HG03045 (cell line): ENCODE measurements around the gene EBF3.

ENCODE experiments used
- ATAC-seq: cut with Tn5 transposase; IDR thresholded peaks from one replicate; pipeline ENCODE4 v1.9.1; 2021; ENCODE audit warnings: mild to moderate bottlenecking, moderate library complexity; ENCODE audit not compliant: unreplicated experiment

Gene EBF3, protein sequence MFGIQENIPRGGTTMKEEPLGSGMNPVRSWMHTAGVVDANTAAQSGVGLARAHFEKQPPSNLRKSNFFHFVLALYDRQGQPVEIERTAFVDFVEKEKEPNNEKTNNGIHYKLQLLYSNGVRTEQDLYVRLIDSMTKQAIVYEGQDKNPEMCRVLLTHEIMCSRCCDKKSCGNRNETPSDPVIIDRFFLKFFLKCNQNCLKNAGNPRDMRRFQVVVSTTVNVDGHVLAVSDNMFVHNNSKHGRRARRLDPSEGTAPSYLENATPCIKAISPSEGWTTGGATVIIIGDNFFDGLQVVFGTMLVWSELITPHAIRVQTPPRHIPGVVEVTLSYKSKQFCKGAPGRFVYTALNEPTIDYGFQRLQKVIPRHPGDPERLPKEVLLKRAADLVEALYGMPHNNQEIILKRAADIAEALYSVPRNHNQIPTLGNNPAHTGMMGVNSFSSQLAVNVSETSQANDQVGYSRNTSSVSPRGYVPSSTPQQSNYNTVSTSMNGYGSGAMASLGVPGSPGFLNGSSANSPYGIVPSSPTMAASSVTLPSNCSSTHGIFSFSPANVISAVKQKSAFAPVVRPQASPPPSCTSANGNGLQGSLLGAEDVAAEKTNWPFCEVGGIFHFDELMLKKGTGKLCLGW

DNA sequence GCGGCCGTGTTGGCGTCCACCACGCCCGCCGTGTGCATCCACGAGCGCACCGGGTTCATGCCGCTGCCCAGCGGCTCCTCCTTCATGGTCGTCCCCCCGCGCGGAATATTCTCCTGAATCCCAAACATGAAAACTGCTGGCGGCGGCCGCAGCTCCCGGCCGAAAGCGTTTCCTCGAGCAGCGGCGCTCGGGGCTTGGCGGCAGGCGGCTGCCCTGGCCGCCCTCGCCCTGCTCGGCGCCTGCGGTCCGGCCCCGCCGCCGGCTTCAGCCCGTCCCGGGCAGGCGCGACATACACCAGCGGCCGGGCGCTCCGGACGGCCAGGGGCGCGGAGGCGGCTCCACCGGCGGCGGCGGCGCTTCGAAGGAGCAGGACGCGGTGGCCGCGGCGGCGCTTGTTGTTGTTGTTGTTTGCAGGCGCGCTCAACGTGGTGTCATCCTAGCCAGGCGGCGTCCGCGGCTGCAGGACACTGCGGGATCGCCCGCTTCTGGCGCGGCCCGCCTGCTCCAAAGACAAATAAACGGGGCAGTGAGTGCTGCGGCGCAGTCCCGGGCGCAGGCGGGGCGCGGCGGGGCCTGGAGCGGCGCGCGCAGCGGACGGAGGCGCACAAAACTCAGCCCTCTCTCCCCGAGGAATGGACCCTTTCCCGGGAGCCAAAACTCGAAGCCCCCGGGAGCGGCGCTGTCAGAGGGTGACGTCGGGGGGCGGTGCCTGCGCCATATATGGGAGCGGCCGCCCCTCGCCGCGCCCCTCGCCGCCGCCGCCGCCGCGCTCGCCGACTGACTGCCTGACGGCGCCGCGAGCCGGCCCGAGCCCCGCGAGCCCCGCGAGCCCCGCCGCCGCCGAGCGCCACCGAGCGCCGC is at the start of gene EBF3:
TSS of gene EBF3 (minus strand) at position 634 of the 861 bp plus-strand sequence. CDS start at position 128, 506 bp downstream.
- ATAC-seq: no peak

DNA sequence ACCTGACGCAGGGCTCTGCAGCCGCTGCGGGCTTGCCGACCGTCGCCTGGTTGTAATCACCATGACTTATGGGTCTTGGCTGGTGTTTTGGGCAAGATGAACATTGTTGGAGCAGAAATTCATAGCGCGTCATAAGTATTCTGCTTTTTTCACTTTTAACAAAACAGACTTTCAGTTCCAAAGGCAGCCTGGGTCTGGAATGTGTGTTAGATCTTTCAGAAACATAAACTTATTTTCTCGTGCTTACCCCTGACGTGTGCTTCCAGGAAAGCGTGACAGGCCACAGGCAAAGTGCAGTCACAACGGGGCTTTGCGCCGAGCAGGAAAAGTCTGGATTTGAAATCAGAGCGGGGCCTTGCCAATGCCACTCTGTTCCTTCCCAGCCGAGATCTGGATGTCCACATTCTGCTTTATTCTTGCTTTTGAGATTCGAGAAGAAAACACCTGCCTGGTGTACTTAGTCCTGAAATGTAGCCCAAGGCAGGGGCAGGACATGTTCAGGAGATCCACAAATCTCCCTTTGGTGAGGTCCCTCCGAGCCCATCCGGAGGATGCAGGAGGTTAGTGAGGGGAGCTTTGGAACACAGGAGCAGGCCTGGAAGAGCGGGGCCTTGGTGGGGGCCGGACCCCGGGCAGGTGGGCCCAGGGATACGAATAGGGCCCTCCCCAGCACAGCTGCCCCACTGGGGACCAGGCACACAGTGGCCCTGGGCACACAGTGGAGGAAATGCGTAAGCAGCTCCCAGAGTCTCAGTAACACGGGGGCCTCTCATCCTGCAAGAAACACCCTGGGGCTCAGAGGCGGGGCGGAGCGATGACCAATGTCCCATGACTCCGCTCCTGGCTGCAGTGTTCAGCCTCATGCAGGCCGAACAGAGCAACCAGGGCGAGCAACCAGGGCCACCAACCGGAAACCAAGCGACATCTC is 49.5 kb upstream of the EBF3 start:
- ATAC-seq: no peak

DNA sequence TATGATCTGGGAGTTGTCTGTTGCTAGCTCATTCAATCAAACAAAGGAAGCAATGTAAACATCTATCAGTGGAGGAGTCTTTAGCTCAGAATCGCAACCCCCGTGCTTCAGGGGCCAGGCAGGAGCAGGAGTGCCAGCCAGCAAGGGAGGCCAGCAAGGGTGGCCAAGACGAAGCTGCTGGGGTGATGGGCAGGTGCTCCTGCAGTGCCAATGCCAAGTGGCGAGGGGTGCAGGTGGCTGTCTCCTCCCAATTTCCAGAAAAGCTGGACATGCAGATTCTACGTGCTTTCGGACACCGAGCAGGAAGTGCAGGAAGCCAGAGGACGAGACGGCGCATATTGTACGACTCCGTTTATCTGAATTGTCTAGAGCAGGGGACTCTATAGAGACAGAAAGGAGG is 48.1 kb upstream of the EBF3 start:
- no peak for ATAC-seq

DNA sequence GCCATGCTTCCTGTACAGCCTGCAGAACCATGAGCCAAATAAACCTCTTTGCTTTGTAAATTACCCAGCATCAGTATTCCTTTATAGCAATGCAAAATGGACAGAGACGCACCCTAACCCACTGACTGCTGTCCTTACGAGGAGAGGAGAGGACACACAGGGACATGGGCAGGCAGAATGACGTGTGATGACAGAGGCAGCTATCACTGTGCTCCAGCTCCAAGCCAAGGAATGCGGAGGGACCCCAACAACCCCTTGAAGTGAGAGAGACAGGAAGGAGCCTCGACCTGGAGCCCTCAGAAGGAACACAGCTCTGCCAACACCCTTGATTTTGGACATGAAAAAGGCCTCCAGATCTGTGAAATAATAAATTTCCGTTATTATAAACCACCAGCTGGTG is 46.6 kb upstream of the EBF3 start:
- ATAC-seq: no peak

DNA sequence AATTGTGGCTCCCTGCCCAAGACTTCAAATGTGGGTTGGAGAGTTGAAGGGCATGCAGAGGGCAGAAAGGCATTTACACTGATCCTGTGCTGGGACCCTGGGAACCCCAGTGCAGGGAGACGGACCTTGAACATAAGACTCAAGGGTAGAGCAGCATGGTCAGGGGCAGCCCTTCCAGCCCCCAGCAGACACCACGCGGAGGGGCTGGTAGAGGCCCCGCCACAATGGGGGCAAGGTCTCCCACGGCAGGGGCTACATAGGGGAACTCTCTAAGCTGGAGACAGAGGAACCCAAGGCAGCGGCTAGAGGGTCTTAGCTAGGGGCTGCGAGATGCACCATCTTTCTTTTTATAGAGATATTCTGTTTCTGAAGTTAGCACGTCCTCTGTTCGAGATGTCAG is 45.2 kb upstream of the EBF3 start:
- ATAC-seq: no peak

DNA sequence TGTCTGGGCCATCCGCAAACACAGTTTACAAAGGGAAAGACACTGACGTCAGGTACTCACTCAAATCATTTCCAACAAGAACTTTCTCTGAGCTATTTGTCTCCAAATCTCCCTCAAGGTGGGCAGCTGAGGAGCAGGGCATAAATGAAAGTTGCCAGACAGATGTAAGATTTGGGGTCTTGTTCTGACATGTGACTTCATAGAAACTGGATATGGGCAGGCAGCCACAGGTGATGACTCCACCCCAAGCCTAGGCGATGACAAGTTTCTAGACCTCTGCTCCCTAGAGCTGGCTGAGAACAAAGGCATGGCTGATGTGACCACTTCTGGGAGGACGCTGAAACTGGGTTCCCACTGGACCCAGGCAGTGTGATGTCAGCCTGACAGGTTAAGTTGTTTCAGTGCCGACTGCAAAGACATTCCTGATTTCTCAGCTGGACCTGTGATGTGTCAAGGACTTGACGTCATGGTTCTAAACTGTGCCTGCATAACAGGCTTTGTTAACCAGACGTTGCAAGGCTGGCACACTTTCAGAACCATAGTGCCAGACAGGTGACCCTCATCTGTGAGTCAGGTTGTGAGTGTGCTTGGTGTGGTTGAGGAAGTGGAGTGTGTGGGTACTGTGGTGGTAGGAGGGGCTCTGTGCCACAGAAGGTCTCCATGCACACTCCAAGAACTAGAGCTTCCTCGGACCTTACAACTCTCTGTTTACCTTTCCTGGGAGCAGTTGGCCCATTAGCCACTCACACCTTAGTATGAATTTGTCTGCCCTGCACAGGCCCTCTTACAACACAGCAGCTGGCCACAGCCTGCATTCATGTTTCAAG is 39.9 kb upstream of the EBF3 start:
- no peak for ATAC-seq

DNA sequence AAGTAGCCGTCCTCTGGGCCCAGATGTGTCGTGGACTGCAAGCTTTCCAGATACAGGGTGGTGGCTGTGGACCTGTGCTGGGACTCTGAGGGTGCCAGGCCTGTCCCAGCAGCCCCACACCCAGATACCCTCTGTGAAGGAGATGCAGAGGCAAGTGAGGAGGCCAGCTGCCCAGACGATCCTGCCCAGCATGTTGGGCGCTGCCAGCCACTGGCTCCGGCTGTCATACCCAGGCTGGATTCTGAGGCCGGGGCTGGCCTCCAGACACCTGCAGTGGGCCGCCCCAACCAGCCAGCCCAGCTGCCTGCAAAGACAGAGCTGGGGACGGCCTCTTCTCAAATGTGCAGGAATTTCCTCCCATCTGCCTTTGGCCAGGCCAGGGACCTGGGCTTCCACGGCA is 39.1 kb upstream of the EBF3 start:
- ATAC-seq: no peak

DNA sequence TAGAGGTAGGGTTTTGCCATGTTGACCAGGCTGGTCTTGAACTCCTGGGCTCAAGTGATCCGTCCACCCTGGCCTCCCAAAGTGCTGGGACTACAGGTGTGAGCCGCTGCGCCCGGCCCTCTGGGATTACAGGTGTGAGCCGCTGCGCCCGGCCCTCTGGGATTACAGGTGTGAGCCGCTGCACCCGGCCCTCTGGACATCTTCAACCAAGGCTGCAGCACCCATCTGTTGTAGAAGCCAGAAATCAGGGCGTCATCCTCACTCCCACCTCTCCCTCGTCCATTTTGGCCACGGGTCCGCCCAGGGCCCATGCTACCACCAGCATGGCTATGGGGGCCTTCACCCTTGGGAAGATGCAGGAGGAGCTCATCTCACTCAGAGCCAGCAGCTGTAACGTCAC is 38.5 kb upstream of the EBF3 start:
- ATAC-seq: no peak

DNA sequence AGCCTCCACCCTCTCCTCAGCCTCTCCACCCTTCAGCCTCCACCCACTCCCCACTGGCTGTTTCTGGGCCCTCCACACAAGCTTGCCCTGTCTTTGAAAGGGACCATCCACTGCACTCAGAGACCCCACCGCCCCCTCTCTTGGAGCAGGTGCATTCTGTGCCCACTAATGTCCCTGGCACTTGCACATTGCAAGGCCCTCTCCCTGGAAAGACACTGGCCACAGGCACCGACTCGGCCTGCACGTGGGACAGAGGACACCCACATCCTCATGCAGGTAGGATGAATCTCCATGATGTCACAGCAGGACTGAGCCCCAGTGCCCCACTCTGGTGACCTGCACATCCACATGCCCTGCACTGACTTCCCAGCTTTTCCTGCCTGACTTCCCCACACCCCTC is 36.8 kb upstream of the EBF3 start:
- ATAC-seq: no peak

DNA sequence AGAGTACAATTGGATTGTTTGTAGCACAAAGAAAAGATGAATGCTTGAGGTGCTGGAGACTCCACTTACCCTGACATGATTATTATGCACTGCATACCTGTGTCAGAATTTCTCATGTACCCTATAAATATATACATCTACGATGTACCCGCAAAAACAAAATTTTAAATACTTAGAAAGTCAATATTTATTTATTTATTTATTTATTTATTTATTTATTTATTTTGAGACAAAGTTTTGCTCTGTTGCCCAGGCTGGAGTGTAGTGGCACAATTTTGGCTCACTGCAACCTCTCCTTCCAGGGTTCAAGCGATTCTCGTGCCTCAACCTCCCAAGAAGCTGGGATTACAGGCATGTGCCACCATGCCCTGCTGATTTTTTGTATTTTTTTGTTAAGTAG is 35.1 kb upstream of the EBF3 start:
- no peak for ATAC-seq

DNA sequence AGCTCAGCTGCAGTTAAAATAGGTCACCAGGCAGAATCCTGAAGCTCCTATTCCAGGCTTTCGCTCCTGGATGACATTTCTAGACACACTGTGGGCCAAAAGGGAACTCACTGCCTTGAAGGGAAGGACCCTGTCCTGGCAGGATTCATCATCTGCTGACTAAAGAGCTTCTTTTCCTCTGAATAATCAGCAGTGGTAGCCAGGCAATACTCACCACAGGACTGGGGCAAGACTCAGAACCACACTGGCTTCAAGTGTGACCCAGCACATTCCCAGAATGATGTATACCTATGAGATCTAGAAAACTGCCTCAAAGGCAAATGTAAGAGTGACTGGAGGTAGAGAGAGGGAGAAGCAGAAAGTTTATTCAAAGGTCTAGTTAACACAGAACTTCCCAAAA is 29.5 kb upstream of the EBF3 start:
- no peak for ATAC-seq

DNA sequence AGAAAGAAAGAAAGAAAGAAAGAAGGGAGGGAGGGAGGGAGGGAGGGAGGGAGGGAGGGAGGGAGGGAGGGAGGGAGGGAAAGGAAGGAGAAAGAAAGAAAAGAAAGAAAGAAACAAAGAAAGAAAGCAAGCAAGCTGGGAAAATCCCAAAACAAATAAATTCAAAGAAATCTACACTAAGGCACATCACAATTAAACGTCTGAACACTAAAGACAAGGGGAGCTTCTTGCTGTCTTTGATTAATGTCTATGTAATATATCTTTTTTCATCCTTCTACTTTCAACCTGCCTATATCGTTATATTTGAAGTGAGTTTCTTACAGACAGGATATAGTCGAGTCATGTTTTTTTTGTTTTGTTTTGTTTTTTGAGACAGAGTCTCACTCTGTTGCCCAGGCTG is 28.3 kb upstream of the EBF3 start:
- ATAC-seq: no peak

DNA sequence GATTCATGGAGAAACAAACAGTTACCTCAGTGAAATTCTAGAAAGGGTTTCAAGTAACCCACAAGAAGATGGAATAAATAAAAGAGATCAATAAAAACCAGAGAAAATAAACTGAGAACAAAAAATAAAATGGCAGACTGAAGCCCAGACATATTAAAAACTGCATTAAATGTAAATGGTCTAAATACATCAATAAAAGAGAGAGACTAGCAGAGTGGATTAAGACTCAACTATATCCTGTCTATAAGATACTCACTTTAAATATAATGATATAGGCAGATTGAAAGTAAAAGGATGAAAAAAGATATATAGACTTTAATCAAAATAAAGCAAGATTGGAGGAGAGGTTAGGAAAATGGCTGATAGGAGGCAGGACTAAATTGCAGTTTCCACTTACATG is 18.8 kb upstream of the EBF3 start:
- no peak for ATAC-seq

DNA sequence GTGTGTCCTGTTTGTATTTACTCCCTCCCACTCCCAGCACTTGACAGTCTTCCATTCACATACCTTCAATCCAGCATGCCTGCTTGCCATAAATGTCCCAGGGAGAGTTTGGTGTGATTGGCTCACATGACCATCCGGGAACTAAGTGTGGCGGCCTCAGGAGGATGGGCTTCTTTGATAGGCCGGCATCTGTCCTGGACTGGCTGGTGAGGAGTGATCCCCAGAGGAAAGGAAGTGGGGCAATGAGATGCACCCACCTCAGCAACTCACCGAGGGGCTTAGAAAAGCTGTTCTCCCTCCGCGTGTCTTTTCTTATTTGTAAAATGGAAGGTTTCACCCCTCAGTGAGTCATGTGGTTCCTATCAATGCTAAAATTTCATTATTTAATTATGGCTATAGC is 14.9 kb upstream of the EBF3 start:
- no peak for ATAC-seq

DNA sequence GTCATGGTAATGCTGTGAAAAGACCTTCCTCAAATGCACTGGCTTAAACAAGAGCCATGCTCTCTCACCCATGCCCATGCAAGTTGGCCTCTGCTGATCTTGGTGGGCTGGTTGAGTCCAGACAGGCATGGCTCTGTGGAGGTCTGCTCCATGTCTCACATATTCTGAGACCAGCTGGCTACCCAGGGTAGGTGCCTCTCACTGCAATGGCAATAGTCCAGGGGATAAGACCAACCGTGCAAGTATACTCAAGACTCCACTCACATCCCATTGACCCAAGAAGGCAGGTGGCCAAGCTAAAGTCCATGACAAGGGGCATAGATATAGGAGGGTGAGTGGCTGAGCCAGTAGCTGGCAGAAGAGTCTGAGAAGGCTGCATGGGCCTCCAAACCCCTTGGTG is 14.2 kb upstream of the EBF3 start:
- ATAC-seq: no peak

DNA sequence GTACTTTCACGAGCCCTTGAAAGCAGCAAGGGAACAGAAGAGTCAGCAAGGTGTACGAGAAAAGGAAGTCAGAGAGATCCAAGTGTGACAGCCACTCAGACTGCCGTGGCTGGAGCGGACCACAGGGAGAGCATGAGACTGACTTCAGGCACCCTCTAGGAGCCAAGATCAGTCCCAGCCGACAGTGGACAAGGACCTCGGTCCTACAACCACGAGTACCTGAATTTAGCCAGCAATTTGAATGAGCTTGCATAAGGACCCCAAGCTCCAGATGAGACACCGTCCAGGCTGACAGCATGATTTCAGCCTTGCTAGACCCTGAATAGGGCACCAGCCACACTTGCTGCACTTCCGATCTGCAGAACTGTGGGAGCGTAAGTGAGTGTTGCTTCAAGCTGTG is 13.7 kb upstream of the EBF3 start:
- ATAC-seq: no peak

DNA sequence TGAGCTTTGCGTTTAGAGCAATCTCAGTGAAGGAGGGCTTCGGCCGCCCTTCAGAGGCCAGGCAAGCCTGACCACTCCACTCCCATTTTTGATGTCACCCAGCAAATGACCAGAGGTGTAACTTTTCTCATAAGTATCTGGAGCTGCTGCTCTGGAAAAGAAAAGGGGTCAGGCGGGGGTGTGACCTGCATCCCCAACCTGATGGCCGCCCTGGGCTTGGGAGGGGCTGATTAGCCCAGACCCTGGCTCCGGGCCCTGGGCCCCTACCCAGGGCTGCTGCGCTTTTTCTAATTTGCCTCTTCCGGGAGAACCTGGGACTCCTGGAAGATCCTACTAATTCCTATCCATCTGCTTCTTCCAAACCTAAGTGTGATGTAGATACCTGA is 9.6 kb upstream of the EBF3 start:
- ATAC-seq: no peak

DNA sequence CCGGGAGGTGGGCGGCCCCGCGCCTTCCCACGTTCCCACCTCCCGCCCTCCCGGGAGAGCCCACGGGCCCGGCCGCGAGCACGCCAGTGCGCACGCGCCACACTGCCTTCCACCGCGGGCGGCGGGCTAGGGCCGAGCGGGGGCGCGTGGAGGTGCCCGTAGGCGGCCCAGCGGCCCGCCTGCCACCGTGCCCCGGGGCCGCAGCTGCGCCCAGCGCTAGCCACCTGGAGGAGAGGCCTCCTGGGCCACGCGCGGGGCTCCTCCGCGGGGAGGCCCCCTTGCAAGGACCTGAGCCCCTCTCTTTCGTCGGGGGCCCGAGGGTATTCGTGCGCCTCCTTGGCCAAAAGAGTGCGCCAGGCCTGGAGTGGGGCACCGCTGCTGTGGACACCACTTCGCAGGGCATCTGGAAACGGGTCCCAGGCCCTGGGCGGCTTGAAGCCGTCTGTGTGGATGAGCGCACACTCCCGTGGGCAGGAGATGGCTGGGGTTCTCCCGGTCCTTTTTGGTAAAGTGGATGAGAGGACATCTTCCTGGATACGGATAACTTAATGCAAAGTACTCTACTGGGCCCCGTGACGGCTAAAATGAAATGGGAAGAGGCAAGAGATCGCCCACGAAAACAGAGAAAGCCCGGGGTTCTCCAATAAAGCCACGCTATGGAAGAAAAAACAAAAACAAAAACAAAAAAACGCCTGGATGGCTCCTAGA is 9.0 kb upstream of the EBF3 start:
- no peak for ATAC-seq
